OCI-LY7 (cell line): ENCODE data around the gene ZGRF1.

Experiments
- EZH2phosphoT487 ChIP-seq: fragments of 200-600 bp; sonication (generic); IDR thresholded peaks from 2 replicates; pipeline ENCODE4 v1.6.1; 2018; ENCODE audit warnings: low read depth, borderline replicate concordance, mild to moderate bottlenecking, mixed run types, antibody characterized with exemption, low read length, moderate library complexity, mixed read lengths
- TF ChIP-seq, protein P1 (sequence below): fragments of 200-600 bp; sonication (generic); conservative IDR thresholded peaks from 2 replicates; pipeline ENCODE4 v1.5.1; 2014; ENCODE audit warnings: mild to moderate bottlenecking, antibody characterized with exemption, low read length, moderate library complexity, mixed read lengths

DNA sequence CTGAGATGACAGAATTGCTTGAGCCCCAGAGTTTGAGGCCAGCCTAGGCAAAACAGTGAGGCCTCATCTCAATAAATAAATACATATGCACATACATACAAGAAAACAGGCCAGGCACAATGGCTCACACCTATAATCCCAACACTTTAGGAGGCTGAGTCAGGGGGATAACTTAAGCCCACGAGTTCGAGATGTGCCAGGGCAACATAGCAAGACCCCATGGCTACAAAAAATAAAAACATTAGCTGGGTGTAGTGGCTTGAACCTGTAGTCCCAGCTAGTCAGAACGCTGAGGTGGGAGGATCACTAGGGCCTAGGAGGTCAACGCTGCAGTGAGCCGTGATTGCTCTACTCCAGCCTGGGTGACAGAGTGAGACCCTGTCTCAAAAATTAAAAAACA is 69.2 kb downstream of the ZGRF1 start:
- TF ChIP-seq, protein P1, sequence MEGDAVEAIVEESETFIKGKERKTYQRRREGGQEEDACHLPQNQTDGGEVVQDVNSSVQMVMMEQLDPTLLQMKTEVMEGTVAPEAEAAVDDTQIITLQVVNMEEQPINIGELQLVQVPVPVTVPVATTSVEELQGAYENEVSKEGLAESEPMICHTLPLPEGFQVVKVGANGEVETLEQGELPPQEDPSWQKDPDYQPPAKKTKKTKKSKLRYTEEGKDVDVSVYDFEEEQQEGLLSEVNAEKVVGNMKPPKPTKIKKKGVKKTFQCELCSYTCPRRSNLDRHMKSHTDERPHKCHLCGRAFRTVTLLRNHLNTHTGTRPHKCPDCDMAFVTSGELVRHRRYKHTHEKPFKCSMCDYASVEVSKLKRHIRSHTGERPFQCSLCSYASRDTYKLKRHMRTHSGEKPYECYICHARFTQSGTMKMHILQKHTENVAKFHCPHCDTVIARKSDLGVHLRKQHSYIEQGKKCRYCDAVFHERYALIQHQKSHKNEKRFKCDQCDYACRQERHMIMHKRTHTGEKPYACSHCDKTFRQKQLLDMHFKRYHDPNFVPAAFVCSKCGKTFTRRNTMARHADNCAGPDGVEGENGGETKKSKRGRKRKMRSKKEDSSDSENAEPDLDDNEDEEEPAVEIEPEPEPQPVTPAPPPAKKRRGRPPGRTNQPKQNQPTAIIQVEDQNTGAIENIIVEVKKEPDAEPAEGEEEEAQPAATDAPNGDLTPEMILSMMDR: no peak
- no peak for TF ChIP-seq EZH2phosphoT487
